Measurements from ENCODE around the gene KCNH2. TPM values are rescaled to one million over a fixed set of nuclear protein-coding genes. Genes with fewer than 3 reads are reported as not detected.
A peak's percentile ranks its signal among the peaks of the same experiment; 100 is the strongest.

The KCNH2 gene
- total RNA-seq, 4 donors from 2014 or later = 0.15 to 1.1 (median 0.36) TPM

DNA sequence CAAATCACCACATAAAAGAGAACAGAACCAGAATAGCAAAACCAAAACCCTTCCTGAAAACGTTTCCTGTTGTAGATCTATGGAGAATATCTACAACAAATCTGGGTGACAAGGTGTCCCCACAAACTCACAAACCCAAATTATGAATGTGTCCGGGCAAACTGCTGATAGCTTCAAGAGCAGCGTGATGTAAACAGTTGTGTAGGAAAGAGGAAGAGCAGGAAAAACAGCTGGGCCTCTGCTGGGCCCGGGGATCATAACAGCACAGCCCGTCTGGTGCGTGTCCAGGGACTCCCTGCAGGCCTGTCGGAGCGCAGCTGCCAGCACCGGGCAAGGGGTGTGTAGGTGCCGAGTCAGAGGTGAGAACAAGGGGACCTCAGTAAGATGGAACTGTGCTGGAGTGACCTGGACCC is 53.7 kb downstream of the KCNH2 start:
- DNase-seq (ENCODE audit: low spot score in 2 of 2) = peak in 1 of 2 donors; percentile 68
- intact Hi-C loops (cut with DNase I; ENCODE audit: low total_unique reads) = no loop called here
- H3K4me3 ChIP-seq (ENCODE audit: low read depth, poor library complexity, severe bottlenecking) = no peak overlapping the region
- TF ChIP-seq CTCF (IDR thresholded peaks at IDR 0.05) (no peak), POLR2A (IDR thresholded peaks at IDR 0.05) (no peak)
- WGBS, 2 donors = 42 to 52% methylated on average over 10 of the region's 10 CpGs

GRCh38 chr7:150923802-150924201 is 54.3 kb downstream of the KCNH2 start:
- no peak for DNase-seq (ENCODE audit: low spot score in 2 of 2)
- intact Hi-C loops (cut with DNase I; ENCODE audit: low total_unique reads) = no loop called here
- H3K4me3 ChIP-seq (ENCODE audit: low read depth, poor library complexity, severe bottlenecking) = no peak overlapping the region
- WGBS, 2 donors = 87 to 88% methylated on average over 1 of the region's 1 CpG
- TF ChIP-seq POLR2A (IDR thresholded peaks at IDR 0.05) = no peak
- no peak for TF ChIP-seq CTCF (IDR thresholded peaks at IDR 0.05)

DNA sequence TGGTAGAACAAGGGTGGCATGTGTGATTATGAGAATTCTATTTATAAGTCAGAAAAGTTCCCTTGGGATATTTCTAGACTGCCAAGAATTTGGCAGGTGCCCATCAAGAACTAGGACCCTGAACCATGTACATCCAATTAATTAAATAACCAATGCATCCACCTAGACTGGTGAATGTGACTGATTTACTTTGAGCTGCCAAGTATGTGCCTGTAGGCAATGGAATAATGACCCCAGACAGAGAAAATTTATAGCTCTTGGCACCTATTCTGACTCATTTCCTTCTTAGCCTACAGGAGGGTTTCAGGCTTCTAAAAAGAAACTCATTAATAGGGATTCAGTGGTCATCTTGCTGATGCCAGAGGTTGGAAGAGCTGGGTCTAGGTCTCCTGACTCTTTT is 54.9 kb downstream of the KCNH2 start:
- intact Hi-C loops (cut with DNase I; ENCODE audit: low total_unique reads) = no loop called here
- no peak overlapping the region for H3K4me3 ChIP-seq (ENCODE audit: low read depth, poor library complexity, severe bottlenecking)
- DNase-seq (ENCODE audit: low spot score in 2 of 2) = no peak
- no peak for TF ChIP-seq POLR2A (IDR thresholded peaks at IDR 0.05)
- TF ChIP-seq CTCF (IDR thresholded peaks at IDR 0.05) = no peak

DNA sequence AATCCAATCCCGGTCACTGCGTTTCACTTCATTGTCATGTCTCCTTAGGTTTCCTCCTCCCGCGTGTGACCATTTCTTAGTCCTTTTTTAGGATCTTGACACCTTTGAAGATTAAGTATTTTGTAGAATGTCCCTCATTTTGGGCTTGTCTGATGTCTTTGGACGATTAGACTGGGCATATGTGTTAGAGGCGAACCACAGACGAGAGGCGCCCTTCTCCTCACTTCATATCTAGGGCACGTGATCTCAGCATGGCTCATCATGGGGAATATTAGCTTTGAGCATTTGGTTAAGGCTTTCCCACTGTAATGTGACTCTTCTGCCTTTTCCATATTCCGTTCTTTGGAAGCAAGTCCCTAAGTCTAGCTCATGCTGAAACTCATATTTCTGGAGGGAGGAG is 59.0 kb downstream of the KCNH2 start:
- no peak overlapping the region for H3K4me3 ChIP-seq (ENCODE audit: low read depth, poor library complexity, severe bottlenecking)
- intact Hi-C loops (cut with DNase I; ENCODE audit: low total_unique reads) = no loop called here
- TF ChIP-seq POLR2A (IDR thresholded peaks at IDR 0.05) = no peak
- no peak for TF ChIP-seq CTCF (IDR thresholded peaks at IDR 0.05)
- no peak for DNase-seq (ENCODE audit: low spot score in 2 of 2)
- WGBS, 2 donors = 86% methylated on average over 10 of the region's 10 CpGs

GRCh38 chr7:150918378-150918777 is 59.7 kb downstream of the KCNH2 start:
- DNase-seq (ENCODE audit: low spot score in 2 of 2) = no peak
- no peak for TF ChIP-seq CTCF (IDR thresholded peaks at IDR 0.05)
- TF ChIP-seq POLR2A (IDR thresholded peaks at IDR 0.05) = no peak
- H3K4me3 ChIP-seq (ENCODE audit: low read depth, poor library complexity, severe bottlenecking) = no peak overlapping the region
- WGBS, 2 donors = 84 to 94% methylated on average over 6 of the region's 6 CpGs
- intact Hi-C loops (cut with DNase I; ENCODE audit: low total_unique reads) = no loop called here

DNA sequence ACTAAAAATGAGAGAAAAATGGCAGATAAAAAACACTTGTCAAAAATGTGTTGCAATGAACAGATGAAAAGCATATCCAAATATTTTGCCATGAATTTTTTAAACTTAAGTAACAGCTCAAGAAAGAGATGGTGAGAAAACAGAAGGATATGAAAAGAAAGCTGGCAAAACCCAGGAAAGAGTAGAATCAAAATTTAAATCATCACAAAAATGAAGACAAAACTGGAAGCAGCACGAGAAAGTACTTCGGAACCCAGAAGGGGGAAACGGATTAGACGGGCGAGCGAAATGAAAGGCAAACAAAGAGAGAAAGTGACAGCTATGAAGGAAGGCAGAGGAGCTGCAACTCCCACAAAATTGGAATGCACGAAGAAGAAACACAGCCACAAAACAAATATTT is 60.2 kb downstream of the KCNH2 start:
- no peak for TF ChIP-seq CTCF (IDR thresholded peaks at IDR 0.05)
- no peak for TF ChIP-seq POLR2A (IDR thresholded peaks at IDR 0.05)
- intact Hi-C loops (cut with DNase I; ENCODE audit: low total_unique reads) = no loop called here
- WGBS, 2 donors = 63 to 66% methylated on average over 7 of the region's 7 CpGs
- no peak overlapping the region for H3K4me3 ChIP-seq (ENCODE audit: low read depth, poor library complexity, severe bottlenecking)
- DNase-seq (ENCODE audit: low spot score in 2 of 2) = peak in 1 of 2 donors; percentile 12

All from lower leg skin (tissue), 4 donors.